Right ventricle myocardium superior (tissue), 1 donor: ENCODE results near the gene LIPG. TPM values are rescaled to one million over a fixed set of nuclear protein-coding genes. Genes with fewer than 3 reads are reported as not detected.
"Not testable (repeated sequence)": the region's sequence is repeated elsewhere in the genome, so short reads cannot be mapped to it uniquely, and the experiment has no call there.

Experiments
- ATAC-seq: fragments of 200-7000 bp; cut with Tn5 transposase; one replicate; pipeline ENCODE4 v1.9.1; 2020; ENCODE audit warnings: mild to moderate bottlenecking; ENCODE audit not compliant: poor library complexity
- DNase-seq: peaks from one replicate; pipeline ENCODE4 v3.0.0-alpha.2; 2020
- intact Hi-C: fragments of 100-400 bp; cut with DNase I; formaldehyde crosslinking; loops from one replicate; pipeline ENCODE4 v1.11.2; 2022
- long read RNA-seq: library from polyadenylated mRNA; unstranded; transcript quantifications from one replicate; pipeline ENCODE4 v2.0.0, GENCODE V29; 2021
- total RNA-seq: library from RNA; stranded (reverse); fragmentation: NEBNext Ultra II Directional; extraction: Animal tissue kit (Norgen Biotek cat#: 25700); gene quantifications from one replicate; pipeline ENCODE4 v1.2.1, GENCODE V29; 2021
- donor health status: DM: no; HTN: yes; CAD: no; lungs with severe emphysema.

The LIPG gene
- 0.19 TPM for total RNA-seq
- long read RNA-seq: 0 reads

DNA sequence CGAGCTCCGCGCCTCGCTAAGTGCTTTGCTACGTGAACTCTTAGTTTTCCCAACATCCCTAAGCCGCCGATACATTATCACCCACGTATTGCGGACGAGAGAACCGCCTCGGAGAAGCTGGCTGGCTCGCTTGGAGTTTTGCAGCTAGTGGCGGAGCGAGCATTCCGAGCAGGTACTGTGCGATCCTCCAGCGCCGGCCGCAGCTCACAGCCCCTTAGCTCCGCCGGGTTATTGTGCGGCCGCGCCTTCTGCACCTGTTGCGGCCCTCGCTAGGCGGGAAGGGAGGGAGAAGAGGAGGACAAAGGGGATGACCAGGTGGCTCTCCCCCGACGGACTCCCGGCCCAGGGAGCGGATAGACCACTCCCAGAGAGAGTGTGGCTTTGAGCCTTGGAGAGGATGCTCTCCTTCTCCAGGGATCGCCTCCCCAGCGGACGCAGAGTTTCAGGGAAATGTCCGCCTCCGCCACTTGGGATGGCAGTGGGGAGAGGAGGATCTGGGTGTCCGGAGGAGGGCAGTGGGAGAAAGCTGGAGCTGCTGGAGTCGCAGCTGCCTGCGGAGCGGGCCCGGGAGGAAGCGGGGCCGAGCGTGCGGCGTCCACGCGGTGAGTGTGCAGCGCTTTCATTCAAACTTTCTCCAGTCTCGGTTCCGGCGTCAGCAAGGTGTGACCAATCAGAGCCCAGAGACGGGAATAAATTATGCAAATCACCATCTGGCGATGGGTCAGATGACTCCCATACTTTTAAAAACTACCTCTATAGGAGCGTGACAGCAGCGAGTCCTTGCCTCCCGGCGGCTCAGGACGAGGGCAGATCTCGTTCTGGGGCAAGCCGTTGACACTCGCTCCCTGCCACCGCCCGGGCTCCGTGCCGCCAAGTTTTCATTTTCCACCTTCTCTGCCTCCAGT, at the start of gene LIPG:
TSS of gene LIPG (plus strand) at position 769 of the 905 bp plus-strand sequence. CDS start 252 bp downstream, outside the sequence.
- ATAC-seq (peak; percentile 53), DNase-seq (no peak)
- intact Hi-C loops: loop anchor here (5.0 to 10.0 kb wide), 2 partner anchors 233 to 296 kb away; no protein-coding TSS in a partner anchor

DNA sequence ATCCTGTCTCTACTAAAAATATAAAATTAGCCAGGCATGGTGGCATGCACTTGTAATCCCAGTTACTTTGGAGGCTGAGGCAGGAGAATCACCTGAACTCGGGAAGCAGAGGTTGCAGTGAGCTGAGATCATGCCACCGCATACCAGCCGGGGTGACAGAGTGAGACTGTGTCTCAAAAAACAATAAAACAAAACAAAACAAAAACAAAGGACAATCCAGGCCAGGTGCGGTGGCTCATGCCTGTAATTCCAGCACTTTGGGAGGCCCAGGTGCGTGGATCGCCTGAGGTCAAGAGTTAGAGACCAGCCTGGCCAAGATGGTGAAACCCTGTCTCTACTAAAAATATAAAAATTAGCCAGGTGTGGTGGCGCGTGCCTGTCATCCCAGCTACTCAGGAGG, 49.0 kb upstream of the LIPG start:
- not testable (repeated sequence) for ATAC-seq, DNase-seq
- intact Hi-C loops: loop anchor here (5.0 to 10.0 kb wide), 2 partner anchors 344 to 692 kb away; no protein-coding TSS in a partner anchor

DNA sequence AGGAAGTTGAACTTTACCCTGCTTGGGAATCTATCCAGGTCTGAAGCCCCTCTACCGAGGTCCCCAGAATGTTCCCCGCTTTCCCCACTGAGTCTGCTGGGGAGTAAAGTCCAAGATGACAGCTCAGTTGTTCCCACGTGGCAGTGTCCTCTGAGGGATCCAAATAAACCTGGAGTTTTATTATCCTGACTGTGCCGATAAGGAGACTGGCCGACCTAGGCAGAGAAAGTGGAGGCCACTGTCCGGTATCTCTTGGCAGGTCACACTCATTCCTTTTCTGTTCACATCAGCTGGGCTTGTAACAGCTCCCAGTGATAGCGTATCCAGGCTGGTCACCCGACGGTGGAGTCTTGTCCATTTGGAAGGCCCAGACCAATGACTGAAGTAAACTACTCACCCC, 47.3 kb upstream of the LIPG start:
- ATAC-seq (peak; percentile 90), DNase-seq (no peak)
- intact Hi-C loops: loop anchor here (5.0 to 10.0 kb wide), 2 partner anchors 343 to 690 kb away; no protein-coding TSS in a partner anchor

DNA sequence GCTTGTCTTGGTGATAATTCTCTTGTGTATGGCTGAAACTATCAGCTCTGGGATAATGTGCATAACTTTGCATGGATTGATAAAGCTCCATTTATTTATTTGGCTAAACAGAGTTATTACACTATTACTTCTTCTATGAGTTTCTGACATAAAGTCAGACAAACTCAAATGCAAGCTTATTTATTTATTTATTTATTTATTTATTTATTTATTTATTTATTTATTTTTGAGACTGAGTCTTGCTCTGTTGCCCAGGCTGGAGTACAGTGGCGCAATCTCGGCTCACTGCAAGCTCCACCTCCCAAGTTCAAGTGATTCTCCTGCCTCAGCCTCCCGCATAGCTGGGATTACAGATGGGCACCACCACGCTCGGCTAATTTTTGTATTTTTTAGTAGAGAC, 46.9 kb upstream of the LIPG start:
- intact Hi-C loops: loop anchor here (10.0 kb wide), 1 partner anchor 690 kb away; no protein-coding TSS in a partner anchor
- ATAC-seq, DNase-seq: not testable (repeated sequence)

DNA sequence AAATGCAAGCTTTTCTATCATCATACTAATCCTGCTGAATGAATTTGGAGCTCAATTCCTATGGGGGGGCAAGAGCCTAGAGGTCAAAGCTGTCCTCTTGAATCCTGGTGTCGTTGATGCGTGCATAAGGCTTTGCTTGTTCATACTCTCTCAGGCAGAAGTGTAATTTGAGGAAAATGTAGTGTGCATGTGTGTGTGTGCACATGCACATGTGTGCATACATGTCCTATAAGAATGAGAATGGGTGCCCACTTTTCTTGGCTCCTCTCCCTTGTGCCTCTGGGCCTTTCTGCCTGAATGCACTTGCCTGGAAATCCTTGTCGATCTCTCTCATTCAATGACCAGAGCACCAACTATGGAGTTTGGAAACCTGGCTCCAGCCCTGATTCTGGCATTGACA, 46.3 kb upstream of the LIPG start:
- no peak for ATAC-seq
- intact Hi-C loops: loop anchor here (10.0 kb wide), 1 partner anchor 689 kb away; no protein-coding TSS in a partner anchor
- no peak for DNase-seq

DNA sequence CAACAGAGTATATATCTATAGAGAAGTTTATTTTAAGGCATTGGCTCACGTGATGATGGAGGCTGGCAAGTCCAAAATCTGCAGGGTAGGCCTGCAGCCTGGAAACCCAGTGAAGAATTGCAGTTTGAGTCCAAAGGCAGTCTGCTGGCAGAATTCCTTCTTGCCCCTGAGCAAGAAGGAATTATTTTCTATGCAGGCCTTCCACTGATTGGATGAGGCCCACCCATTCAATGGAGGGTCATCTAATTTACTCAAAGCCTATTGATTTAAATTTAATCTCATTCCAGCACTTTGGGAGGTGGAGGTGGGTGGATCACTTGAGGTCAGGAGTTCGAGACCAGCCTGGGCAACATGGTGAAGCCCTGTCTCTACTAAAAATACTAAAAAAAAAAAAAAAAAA, 44.4 kb upstream of the LIPG start:
- intact Hi-C loops: loop anchor here (10.0 kb wide), 1 partner anchor 687 kb away; no protein-coding TSS in a partner anchor
- ATAC-seq (no peak), DNase-seq (no peak)

DNA sequence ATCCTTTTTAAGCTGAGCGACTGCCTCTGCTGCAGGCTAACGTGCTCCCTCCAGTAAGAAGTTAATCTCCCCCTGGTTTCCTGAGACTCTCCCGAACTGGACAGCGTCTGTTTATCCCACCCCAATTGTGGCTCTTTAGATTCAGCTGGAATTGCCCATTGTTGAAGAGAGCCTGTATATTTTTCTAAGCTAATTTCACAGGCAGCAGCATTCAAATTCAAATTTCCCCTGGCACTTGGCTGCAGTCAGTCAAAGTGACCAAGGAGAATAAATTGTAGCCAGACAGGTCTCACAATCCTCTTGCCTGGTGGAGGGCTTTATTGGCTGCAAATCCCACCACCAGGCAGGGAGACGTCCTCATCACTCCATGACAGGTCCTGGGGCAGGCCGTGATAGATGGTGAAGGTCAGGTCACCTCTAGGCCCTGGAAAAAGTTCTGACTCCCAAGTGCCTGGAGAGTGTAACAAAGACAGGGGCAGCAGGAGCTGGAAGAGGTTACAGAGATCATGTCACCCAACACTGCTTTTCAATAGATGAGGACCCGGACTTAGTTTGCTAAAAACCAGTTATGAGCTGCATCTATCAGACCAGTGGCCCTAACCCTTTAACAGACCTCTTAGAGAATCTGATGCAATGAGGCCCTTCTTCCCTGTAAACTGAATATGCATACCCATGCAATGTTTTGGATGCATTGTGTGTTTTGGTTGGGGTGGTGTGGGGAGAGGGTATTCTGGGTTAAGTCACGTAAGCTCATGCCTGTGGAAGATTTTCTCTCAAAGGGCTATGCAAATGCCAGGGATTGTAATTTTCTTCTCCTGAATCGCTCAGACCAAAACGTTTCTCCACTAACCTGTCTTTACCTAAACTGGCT, 42.5 kb upstream of the LIPG start:
- no peak for ATAC-seq
- no peak for DNase-seq
- intact Hi-C loops: loop anchor here (10.0 kb wide), 1 partner anchor 685 kb away; no protein-coding TSS in a partner anchor

DNA sequence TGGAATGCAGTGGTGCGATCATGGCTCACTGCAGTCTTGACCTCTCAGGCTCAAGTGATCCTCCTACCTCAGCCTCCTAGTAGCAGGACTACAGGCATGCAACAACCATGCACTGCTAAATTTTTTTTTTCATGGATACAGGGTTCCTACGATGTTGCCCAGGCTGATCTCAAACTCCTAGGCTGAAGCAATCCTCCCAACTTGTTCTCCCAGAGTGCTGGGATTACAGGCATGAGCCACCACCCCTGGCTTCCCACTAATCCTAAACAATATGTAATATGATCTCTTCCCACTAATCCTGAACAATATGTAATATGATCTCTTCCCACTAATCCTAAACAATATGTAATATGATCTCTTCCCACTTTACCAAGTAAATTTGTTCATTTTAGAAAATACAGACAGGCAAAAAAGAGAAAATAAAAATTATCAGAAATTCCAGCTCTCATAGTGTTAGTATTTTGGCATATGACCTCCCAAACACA, 41.2 kb upstream of the LIPG start:
- no peak for DNase-seq
- ATAC-seq: no peak
- intact Hi-C loops: no loop called here

DNA sequence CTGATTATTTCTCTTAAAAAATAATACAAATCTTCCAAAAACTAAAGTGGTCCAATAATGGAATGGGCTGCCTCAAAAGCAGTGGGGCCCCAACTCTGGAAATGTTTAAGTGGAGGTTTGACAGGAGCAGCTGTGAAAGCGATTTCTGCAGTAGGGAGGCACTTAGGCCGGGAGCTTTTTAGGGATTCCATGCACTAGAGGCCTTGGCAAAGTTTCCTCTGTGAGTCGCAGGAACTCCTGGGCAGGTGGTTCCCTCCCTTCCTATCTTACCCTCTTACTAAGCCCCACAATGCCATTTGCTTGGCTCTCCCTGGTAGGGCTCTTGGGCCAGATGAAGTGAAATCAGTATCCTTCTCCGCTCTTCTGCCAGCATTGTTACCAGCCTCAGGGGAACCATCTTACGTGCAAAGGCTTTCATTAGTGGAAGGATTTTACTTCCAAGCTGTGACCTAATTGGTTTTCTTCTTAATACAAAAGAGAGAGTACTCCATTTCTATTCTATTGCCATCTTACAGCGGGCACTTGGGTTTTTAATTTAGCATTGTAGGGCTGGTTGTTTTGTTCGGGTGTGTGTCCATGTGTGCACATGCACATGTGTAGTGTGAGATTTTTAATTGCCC, 40.5 kb upstream of the LIPG start:
- ATAC-seq: peak; percentile 39
- intact Hi-C loops: no loop called here

DNA sequence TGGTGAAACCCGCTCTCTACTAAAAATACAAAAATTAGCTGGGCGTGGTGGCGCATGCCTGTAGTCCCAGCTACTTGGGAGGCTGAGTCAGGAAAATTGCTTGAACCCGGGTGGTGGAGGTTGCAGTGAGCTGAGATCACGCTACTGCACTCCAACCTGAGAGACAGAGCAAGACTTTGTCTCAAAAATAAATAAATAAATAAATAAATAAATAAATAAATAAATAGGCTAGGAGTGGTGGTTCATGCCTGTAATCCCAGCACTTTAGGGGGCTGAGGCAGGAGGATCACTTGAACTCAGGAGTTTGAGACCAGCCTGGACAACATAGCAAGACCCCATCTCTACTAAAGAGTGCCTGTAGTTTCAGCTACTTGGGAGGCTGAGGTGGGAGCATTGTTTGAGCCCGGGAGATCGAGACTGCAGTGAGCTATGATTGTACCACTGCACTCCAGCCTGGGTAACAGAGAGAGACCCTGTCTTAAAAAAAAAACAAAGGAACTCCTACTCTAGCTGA, 38.2 kb upstream of the LIPG start:
- DNase-seq, intact Hi-C loops, ATAC-seq: not testable (repeated sequence)

More for the DNA sequence above, 40.5 kb upstream of the LIPG start:
- no peak for DNase-seq

DNA sequence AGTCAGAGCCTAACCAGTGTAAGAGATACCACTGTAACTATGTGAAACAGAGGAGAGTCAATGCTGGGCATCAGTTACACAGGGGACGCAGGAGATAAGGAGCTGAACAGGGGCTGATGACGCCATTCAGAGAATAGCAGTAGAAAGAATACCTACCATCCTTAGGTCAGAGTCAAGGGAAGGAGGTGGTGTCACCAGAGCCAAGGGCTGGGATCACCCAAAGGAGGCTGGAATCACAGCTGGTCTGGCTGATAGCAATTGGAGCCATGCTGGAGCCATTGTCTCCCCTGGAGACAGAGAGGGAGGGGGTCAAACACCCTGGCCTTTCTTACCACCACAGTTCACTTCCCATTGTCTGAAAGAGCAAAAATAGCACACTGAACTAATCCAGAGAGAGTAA, 37.5 kb upstream of the LIPG start:
- DNase-seq (no peak), ATAC-seq (no peak)
- intact Hi-C loops: no loop called here

DNA sequence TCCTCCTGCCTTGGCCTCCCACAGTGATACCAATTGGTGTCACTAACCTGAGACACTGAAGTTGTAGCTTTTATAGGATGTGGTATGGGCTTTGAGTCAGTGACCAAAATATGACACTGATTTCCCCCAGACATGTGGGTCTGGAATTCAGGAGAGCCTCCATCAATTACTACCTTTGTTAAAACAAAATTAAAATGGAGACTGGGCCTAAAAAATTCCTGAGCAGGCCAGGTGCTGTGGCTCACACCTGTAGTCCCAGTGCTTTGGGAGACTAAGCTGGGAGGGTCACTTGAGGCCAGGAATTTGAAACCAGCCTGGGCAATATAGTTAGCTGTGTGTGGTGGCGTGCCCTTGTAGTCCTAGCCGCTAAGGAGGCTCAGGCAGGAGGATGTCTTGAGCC, 36.9 kb upstream of the LIPG start:
- ATAC-seq (no peak), DNase-seq (no peak)
- intact Hi-C loops: no loop called here

DNA sequence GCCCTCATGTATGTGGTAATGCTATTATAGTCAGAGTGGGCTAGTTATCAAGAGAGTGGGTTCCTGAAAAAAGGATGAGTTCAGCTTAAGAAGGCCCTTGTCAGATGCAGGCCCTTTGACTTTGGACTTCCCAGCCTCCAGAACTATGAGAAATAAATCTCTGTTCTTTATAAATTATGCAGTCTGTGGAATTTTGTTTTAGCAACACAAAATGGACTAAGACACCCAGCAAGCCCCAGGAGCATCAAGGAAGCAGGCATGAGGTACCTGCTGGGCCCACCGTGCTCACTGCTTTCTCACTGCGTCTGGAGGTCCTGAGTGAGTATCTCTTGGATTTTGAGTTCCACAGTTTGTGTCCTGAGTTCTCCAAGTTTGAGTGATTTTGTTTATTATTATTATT, 35.9 kb upstream of the LIPG start:
- ATAC-seq (no peak), DNase-seq (no peak)
- intact Hi-C loops: no loop called here

DNA sequence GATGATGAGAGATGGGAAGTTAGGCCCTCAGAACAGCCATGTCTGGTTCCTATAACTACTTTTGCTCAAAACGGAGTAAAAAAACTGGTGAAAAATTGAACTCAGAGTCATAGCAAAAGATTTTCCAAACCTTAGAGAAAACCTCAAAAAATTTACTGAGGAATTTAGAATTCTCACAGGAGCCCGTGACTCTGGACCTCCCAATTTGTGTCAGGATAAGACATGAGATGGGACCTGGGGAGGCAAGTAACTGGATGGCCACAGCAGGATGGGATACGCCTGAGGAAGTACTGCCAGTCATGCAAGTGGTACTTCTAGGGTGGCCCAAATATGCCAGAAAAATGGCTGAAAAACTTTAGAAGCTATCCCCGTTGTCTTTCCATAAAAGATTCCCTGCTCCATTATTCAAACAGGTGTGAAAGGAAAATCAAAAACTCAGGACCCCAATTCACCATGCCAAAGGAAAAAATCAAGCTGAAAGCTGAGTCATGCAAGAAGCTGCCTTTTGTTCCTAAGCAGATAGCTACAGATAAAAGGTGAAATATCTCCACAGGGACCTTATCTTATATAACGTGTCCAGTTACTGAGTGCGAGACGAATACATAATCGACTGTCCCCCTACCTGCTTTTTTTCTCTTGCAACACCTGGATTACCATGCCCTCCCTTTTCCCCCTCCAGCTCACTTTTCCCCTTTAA, 34.1 kb upstream of the LIPG start:
- DNase-seq (no peak), ATAC-seq (no peak)
- intact Hi-C loops: no loop called here

DNA sequence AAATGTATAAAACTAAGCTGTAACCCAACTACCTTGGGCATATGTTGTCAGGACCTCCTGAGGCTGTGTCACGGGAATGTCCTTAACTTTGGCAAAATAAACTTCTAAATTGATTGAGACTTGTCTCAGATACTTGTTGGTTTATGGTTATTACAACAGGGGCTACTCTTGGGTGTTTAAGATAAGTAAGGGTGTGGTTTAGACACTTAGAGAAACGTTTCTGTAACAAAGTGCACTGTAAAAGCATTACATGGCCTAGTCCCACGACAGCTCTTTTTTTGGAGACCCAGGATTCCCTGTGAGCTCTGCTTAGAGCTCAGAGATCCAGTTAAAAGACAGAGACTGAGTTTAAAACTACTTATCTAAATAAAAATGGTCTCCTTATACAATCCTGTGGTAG, 32.3 kb upstream of the LIPG start:
- DNase-seq (no peak), ATAC-seq (no peak)
- intact Hi-C loops: no loop called here

DNA sequence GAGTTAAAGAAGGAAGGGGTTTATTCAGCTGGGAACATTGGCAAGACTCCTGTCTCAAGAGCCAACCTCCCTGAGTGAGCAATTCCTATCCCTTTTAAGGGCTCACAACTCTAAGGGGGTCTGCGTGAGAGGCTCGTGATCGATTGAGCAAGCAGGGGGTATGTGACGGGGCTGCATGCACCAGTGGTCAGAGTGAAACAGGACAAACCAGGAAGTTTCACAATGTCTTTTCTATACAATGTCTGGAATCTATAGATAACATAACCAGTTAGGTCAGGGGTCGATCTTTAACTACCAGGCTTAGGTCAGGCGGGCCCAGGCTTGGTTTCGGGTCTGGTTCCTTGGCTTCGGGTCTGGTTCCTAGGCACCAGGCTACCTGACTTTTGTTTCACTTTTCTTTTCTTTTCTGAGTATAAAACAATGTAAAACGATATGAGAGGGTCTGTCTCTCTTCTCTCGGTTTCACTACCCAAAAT, 30.1 kb upstream of the LIPG start:
- intact Hi-C loops: no loop called here
- DNase-seq (no peak), ATAC-seq (no peak)

DNA sequence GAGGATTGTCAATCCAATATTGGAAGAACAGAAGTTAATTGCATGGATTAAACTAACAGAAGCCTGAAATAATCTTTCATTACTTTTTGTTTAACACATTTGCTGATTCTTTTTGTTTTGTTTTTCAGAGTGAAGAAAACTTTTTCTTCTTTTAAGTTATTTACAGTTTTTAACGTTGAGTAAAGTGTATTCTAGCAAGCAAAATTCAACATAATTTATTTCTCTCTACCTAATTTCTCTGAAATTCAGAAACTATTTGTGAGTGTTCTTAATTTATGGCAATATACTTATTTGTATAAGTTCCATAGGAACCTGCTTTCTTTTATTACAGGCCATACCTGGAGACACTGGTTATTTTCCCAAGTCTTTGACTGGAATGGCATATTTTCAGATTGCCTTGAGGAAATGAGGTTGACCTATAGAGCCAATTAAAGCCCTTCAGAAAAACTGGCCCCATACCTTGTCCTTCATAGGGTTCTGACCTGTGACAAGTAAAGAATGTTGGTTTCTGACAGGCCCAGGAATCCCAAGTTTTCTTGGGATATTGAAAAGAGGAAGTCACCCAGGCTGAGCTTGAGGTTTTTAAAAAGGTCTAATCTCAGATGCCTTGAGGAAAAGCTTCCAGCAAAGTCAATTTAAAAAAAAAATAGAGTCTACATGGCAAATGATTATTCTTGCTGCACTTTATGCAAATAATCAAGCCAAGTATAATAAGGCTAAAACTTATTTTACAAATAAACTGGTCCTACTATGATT, 26.8 kb upstream of the LIPG start:
- intact Hi-C loops: no loop called here
- ATAC-seq (no peak), DNase-seq (no peak)
